Neural cell (in vitro differentiated cells): ENCODE results near the gene ABHD14A.

Experiments
- EZH2 ChIP-seq: fragments of 200-600, 300-800 bp; shearing (Covaris generic), sonication (generic); IDR thresholded peaks from 2 replicates; pipeline ENCODE4 v1.6.1; 2014; ENCODE audit warnings: antibody characterized with exemption, low read length, borderline replicate concordance, mild to moderate bottlenecking; ENCODE audit not compliant: insufficient read depth, poor library complexity, severe bottlenecking
- POLR2AphosphoS5 ChIP-seq: IDR thresholded peaks from 2 replicates; pipeline ENCODE4 v1.6.1; 2012
- SMC3 ChIP-seq: fragments of 450-650 bp; conservative IDR thresholded peaks from 2 replicates; pipeline ENCODE4 v1.6.1; 2014; ENCODE audit warnings: antibody characterized with exemption, mild to moderate bottlenecking, moderate library complexity; ENCODE audit not compliant: poor library complexity
- TAF1 ChIP-seq: IDR thresholded peaks from 2 replicates; pipeline ENCODE4 v1.6.1; 2012; ENCODE audit warnings: low read depth
- TF ChIP-seq, protein P1 (sequence below): fragments of 450-650 bp; IDR thresholded peaks from 2 replicates; pipeline ENCODE4 v1.5.1; 2014; ENCODE audit warnings: antibody characterized with exemption, mild to moderate bottlenecking, moderate library complexity; ENCODE audit not compliant: poor library complexity, severe bottlenecking
- TF ChIP-seq, protein P2 (sequence below): IDR thresholded peaks from 2 replicates; pipeline ENCODE4 v1.6.1; 2012; ENCODE audit warnings: borderline replicate concordance

DNA sequence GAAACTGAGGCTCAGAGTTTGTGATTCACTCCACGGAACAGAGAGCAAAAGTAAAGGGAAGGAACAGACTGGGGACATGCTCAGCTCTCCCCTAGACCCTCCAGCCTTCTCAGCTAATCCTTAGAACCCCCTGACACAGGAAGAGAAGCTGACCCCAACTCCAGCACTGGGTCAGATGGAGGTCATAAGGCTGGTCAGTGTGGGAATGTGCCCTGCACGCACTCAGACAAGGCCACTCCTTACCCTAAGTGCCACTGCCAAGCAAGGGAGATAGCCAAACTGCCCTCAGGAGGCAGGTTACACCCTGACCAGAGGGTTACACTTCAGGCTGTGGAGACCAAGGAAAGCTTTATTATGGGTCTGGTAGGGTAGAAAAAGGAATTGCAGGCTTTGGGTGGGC, 19.7 kb downstream of the ABHD14A start:
- TF ChIP-seq POLR2AphosphoS5 (no peak), EZH2 (no peak), TAF1 (no peak), SMC3 (no peak)
- TF ChIP-seq, protein P1, sequence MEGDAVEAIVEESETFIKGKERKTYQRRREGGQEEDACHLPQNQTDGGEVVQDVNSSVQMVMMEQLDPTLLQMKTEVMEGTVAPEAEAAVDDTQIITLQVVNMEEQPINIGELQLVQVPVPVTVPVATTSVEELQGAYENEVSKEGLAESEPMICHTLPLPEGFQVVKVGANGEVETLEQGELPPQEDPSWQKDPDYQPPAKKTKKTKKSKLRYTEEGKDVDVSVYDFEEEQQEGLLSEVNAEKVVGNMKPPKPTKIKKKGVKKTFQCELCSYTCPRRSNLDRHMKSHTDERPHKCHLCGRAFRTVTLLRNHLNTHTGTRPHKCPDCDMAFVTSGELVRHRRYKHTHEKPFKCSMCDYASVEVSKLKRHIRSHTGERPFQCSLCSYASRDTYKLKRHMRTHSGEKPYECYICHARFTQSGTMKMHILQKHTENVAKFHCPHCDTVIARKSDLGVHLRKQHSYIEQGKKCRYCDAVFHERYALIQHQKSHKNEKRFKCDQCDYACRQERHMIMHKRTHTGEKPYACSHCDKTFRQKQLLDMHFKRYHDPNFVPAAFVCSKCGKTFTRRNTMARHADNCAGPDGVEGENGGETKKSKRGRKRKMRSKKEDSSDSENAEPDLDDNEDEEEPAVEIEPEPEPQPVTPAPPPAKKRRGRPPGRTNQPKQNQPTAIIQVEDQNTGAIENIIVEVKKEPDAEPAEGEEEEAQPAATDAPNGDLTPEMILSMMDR: no peak
- TF ChIP-seq, protein P2, sequence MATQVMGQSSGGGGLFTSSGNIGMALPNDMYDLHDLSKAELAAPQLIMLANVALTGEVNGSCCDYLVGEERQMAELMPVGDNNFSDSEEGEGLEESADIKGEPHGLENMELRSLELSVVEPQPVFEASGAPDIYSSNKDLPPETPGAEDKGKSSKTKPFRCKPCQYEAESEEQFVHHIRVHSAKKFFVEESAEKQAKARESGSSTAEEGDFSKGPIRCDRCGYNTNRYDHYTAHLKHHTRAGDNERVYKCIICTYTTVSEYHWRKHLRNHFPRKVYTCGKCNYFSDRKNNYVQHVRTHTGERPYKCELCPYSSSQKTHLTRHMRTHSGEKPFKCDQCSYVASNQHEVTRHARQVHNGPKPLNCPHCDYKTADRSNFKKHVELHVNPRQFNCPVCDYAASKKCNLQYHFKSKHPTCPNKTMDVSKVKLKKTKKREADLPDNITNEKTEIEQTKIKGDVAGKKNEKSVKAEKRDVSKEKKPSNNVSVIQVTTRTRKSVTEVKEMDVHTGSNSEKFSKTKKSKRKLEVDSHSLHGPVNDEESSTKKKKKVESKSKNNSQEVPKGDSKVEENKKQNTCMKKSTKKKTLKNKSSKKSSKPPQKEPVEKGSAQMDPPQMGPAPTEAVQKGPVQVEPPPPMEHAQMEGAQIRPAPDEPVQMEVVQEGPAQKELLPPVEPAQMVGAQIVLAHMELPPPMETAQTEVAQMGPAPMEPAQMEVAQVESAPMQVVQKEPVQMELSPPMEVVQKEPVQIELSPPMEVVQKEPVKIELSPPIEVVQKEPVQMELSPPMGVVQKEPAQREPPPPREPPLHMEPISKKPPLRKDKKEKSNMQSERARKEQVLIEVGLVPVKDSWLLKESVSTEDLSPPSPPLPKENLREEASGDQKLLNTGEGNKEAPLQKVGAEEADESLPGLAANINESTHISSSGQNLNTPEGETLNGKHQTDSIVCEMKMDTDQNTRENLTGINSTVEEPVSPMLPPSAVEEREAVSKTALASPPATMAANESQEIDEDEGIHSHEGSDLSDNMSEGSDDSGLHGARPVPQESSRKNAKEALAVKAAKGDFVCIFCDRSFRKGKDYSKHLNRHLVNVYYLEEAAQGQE: no peak
